ENCODE measurements around the gene DUXA.
A peak's percentile ranks its signal among the peaks of the same experiment; 100 is the strongest.
"Not testable (repeated sequence)": the region's sequence is repeated elsewhere in the genome, so short reads cannot be mapped to it uniquely, and the experiment has no call there.

Gene DUXA

DNA sequence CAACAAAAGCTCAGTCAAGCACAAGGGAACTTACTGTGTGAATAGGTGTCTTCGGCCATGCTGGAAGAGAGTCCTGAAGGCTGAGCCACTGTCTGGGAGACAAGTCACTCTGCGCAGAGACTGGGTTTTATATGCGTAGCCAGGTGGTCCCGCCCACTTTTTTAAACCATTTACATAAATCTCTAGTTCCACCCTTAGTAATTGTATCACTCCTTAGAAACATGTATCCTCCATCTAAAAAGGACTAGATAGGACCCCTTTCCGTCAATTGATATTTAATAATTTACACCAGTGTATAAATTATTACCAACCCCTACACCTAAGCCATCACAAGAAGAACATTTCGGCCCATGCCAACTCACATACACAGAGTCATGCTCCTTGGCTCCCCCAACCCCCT is at the start of gene DUXA:
Gene DUXA (minus strand): TSS at position 101 of the 400 bp plus-strand sequence. CDS start 42 bp downstream, at position 59.
- no peak for DNase-seq

DNA sequence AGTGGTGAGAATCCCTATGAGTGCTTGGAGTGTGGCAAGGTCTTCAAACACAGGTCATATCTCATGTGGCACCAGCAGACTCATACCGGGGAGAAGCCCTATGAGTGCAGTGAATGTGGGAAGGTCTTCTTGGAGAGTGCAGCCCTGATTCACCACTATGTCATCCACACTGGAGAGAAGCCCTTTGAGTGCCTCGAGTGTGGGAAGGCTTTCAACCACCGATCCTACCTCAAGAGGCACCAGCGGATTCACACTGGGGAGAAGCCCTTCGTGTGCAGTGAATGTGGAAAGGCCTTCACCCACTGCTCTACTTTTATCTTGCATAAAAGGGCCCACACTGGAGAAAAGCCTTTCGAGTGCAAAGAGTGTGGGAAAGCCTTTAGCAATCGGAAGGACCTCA is 44.8 kb upstream of the DUXA start:
- no peak for DNase-seq

DNA sequence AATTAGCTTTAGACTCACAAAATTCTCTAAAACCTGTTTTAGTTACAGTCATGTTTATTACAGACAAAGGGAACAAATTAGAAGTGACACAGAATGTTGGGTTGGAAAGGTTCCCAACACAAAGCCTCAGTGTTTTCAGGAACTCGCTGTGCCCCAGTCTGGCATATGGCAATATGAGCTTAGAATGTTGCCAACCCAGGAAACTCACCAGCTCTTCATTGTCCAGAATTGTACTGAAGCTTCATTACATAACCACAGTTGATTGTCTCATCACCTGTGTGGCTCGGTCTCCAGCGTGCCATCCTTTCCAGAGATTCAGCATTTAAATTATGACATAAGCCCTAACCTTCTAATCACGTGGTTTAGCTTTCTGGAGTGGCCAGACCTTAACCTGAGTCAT is 43.1 kb upstream of the DUXA start:
- DNase-seq = no peak

DNA sequence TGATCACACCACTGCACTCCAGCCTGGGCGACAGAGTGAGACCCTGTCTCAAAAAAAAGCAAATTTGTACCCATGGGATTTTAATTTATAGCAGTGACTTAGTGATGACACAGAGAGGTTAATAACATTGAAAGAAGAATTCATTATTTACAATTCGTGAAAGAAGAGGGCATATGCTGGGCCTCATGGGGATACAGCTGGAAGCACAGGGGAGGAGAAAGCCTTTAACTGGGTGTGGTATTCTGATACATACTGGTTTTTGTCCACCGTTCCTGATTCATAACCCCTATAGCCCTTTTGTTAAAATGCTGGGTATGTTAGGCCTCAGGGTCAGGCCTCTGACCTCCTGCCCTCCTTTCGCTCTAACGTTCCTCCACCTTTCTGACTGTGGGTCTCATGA is 34.9 kb upstream of the DUXA start:
- DNase-seq = no peak

DNA sequence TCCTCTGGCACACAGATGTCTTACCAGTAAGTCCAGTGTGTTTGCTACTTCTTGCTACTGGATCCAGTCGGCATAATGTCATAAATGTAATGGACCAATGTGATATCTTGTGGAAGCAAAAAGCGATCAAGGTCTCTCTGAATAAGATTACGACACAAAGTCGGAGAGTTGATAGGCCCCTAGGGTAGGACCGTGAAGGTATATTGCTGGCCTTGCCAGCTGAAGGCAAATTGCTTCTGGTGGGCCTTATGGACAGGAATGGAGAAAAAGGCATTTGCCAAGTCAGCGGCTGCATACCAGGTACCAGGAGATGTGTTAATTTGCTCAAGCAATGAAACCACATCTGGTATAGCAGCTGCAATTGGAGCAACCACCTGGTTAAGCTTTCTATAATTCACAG is 30.6 kb upstream of the DUXA start:
- not testable (repeated sequence) for DNase-seq

DNA sequence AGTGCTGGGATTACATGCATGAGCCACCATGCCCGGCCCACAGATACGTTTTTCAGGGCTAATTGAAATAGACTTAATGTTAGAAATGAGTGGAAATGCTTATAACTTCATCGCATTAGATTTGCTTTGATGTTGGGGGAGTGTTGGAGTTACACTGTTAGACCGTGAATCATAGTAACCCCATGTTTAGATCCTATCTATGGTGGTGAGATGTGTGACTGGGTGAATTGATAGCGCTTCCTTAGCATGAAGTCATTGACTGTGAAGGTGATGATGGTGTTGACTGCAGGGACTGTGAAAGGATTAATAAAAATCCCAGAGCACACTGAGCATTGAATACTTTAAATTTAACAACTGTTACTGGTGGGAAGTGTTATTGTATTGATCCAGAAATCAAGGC is 25.7 kb upstream of the DUXA start:
- DNase-seq = no peak

DNA sequence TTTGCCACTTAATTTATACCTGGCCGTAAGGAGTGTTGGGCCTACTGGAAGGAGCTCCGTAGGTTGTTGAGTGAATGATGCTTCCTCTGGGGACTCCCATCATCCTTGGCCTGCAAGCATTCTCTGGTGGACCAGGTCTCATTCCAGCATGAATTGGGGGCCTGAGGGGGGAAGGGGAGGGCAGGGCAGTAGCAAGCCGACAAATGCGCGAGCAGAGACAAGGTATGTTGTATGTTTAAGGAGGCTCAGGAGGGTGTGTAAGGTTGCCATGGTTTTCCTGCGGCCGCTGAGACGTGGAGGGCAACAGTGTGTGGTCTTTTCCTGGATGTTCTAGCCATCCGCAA is 24.8 kb upstream of the DUXA start:
- no peak for DNase-seq

DNA sequence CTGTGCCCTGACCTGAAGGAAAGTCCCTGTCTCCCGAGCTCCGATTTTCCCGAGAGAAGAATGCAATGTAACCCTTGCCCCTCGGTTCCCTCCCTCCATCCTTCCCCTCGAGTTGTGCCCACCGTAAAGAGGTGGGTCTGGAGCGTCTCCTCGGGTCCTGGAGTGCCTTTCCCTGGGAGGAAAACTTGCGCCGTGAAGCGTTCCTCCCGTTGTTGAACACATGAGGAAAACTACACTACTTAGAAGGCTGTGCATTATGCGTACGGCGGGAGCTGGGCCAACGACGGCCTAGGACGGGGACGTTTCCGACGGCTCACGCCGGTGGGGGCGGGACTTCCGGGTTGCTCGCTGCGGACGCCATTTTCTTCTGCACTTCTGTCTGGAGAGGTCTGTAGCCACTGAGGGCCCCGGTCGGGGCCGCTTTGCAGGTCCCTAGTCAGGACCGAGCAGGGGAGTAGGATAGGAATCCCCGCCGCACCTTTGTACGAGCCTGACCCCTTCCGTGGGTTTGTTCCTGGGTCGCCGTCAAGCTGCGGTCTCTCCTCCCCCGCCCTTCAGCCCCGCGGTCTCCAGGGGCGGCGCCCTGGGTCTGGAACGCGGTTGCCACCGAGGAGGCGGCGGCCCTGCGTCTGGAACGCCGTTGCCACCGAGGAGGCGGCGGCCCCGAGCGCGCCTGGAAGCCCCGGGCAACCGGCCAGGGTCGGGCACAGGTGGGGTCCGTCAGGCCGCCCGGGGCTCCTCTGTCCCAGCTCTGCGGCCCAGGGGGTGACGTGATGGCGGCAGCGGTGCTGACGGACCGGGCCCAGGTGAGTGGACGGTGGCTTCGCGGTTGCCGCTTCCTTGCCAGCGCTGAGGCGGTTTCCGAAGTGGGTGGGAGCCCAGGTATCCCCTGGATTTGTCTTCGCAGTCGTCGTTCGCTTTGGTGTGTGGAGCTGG is 24.1 kb upstream of the DUXA start, which contains the start of gene ZNF264:
Gene ZNF264 (plus strand): TSS at position 360 of the 936 bp plus-strand sequence. CDS start 414 bp downstream, at position 774.
- DNase-seq = peak; percentile 86

DNA sequence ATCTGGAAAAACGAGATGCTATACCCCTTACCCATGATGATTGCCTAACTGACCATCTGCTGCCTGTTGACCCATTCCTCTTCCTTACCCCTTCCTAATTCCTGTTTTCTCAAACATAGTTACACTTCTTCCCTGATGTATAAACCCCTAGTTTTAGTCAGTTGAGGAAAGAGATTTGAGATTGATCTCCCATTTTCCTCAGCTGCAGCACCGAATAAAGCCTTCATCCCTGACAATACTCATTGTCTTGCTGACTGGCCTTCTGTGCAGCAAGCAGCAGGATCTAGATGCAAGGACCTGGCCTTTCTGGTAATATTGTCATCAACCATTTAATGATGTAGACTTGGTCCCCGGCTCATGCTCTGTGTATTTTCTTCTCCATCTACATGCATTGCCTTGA is 23.0 kb upstream of the DUXA start:
- DNase-seq = no peak

DNA sequence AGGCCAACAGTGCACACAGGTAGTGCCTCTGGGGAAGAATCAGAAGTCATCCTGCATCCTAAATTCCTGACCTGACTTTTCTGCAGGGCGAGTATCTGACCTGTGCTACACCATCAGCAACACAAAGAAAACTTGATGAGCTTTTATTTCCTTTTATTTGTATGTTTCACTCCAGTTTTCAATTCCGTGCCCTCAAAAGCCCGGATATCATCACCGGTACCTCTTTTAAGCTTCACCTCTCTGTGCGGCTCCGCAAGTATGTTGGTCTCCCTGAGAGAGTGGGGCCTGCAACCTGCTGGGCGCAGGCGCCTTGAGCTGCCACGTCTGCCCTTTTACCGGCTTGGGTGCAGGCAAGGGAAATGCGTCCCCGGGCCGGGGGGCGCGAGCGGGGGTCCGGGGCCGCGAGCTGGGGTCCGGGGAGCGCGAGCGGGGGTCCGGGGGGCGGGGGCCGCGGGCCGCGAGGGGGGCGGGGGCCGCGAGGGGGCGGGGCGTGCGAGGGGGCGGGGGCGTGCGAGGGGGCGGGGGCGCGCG is 4.3 kb upstream of the DUXA start:
- peak in 1 of 2 experiments; percentile 5 for DNase-seq

DNA sequence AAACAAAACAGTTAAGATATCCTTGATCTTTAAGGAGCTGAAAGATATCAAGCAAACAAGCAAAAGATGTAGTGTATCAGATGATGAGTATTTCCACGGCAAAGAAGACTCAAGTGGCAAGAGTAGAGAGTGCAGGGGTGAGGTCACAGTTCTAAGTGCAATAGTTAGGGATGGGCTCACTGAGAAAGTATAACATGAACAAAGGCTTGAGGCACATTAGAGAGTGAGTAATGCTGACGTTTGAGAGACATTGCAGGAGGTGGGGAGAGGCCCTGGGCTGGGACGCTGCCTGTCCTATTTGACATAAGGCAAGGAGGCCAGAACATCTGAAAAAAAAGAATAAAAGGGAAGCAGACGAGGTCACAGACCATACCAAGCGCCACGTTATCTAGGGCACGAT is 1.4 kb downstream of the DUXA start:
- DNase-seq = no peak

DNA sequence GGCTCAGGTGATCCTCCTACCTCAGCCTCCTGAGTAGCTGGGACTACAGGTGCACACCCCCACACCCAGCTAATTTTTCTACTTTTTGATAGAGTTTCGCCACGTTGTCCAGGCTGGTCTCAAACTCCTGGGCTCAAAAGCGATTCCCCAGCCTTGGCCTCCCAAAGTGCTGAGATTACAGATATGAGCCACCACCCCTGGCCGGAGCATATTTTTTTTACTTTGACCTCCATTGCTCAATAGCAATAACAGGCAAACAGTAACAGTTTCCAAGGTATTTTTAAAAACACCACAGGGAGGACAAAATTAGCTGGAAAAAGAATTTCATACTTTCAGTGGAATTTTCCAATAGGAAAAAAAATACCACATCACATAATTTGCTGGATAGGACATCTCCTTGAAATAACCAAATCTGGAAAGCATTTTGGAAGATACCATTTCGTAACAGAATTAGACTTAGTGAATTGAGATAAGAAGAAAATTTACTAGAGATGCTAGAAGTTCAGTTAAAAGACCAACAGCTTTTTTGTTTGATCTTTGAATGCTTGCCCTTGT is 5.2 kb downstream of the DUXA start:
- no peak for DNase-seq

DNA sequence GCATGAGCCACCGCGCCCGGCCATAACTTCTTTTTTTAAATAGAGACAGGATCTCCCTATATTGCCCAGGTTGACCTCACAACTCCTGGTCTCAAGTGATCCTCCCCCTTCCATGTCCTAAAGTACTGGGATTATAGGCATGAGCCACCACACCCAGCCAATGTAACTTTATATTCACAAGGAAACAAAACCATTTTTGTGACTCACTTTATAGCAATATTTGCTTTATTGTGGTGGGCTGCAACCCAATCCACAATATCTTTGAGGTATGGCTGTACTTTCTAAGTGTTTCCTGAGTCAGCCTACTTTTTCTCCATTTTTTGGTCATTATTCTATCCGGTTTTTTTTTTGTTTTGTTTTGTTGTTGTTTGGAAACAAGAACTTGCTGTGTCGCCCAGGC is 14.4 kb downstream of the DUXA start:
- no peak for DNase-seq

DNA sequence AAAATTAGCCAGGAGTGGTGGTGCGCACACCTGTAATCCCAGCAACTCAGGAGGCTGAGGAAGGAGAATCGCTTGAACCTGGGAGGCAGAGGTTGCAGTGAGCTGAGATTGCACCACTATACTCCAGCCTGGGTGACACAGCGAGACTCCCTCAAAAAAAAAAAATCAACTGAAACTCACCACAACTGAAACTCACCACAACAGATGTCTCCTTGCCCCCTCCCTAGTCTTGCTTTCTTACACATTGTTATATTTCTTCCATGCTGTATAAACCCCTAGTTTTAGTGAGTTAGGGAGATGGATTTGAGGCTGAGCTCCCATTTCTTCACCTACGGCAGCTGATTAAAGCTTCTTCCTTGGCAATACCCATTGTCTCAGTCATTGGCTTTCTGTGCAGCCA is 25.6 kb downstream of the DUXA start:
- DNase-seq = no peak

DNA sequence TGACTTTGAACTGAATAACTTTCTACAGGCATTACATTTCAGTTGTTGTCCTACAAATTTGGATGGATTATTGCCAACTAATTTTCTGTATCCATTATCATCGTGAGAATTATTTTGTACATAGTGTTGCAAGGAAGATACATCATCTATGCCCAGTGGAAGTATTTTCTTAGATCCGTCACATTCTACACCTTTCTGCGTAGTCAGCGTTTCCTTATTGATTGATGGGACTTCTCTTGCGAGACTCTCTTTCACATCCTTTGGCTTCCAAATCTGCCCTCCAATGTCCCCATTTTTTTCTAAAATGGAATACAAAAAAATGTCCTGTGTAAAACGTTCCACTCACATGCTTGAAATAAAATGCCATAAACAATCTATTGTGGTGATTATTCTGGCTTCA is 31.5 kb downstream of the DUXA start:
- no peak for DNase-seq

DNA sequence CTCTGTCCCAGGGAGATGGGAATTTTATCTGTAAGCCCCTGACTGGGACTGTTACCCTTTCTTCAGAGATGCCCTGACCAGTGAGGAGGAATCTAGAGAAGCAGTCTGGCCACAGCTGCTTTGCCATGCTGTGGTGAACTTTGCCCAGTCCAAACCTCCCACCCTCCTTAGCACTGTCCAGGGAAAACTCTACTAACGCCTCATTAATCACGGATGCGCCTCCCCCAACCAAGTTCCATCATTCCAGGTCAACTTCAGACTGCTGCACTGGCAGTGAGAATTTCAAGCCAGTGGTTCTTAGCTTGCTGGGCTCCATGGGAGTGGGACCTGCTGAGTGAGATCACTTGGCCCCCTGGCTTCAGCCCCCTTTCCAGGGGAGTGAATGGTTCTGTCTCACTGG is 39.9 kb downstream of the DUXA start:
- not testable (repeated sequence) for DNase-seq

DNA sequence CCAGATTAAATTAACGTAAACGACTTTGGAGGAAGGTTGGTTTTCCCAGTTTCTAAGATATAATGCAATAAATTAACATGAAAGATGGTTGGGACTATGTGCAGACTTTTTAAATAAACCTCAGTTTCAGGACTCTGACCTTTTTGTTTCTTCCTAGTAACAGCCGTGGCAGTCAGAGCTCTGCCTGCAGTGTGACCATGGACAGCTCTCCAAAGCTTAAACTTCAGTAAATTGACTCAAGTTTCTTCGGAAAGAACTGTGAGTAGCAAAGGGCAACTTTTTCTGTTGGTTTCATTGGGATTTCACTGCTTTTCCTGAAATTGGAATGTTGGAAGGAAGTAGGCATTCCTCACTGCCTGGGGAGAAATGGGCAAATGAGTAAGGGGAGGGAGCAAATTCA is 43.4 kb downstream of the DUXA start:
- DNase-seq = no peak

DNA sequence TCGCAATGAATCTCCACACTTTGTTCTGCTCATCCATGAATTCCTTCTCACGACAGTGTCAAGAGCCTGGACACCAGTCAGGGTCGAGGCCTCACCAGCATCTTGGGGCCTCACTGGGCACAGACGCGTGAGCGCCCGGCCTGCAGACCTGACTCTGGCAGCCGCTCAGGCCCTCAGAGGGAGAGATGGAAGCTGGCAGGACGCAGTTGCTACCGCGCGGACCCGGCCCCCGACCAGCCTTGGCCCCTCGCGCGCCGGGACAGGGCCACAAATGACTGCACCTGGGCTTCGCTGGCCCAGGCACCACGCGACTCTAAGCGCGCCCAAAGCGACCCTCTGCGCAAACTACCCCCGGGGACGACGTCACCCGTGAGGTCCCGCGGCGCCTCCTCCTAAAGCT is 48.4 kb downstream of the DUXA start:
- DNase-seq = no peak

DNA sequence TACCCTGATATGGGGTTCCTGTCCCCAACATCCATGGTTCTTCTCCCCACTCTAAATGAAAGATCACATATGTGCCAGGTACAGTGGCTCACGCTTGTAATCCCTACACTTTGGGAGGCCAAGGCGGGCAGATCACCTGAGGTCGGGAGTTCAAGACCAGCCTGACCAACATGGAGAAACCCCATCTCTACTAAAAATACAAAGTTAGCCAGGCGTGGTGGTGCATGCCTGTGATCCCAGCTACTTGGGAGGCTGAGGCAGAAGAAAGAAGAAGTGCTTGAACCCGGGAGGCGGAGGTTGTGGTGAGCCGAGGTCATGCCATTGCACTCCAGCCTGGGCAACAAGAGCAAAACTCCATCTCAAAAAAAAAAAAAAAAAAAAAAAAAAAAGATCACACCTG is 53.8 kb downstream of the DUXA start:
- not testable (repeated sequence) for DNase-seq

DNA sequence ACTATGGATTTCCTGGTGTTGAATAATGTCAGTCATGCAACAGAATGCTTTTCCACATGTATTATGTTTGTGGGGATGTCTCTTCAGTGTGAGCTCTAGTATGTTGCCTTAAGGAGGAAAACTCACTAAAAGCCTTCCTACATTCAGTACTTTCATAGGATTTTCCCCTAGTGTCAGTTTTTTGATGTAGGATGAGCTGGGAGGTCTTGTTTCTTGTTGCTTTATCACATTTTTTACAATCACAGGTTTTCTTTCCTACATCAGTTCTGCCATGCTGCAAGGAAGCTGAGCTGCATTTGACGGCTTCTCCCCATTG is 56.0 kb downstream of the DUXA start:
- DNase-seq = no peak

DNA sequence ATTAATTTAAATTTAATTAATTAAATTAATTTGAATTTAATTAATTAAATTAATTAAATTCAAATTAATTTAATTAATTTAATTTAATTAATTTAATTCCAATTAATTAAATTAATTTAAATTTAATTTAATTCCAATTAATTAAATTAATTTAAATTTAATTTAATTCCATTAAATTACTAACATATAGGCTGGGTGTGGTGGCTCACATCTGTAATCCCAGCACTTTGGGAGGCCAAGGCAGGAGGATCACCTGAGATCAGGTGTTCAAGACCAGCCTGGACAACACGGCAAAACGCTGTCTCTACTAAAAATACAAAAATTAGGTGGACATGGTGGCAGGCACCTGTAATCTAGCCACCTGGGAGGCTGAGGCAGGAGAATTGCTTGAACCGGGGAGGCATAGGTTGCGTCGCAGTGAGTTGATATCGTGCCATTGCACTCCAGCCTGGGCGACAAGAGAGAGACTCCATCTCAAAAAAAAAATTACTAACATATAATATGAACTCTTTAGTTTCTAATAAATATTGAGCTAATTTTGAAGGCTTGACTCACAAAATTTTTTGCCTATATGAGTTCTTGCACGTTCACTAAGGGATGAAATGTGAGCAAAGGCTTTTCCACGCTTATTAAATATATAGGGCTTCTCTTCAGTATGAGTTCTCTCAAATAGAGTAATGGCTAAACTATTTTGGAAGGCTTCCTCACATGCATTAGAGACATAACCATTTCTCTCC is 56.5 kb downstream of the DUXA start:
- no peak for DNase-seq

DNA sequence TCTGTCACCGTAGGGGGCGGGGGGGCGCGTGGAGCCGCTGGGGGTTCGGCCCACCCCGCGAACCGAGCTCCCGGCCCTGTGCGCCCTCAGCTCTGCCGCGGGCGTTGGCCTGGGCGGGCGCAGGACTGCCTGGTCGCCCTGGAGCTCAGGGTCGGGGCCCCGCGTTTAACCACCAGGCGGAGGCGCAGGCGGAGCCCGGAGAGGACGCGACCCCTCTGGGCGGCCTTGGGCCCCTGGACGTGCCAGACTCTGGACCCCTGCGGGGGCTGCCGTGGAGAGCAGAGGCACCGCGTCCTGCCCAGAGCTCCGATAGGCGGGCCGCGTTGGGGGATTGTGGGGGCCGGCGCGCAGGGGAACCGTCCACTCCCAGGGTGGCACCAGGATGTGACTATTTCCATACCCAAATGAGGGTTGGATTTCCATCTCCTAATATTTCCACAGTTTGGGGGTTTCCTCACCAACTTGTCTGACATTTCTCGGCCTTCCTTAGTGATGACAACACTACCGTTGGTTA is 60.5 kb downstream of the DUXA start:
- no peak for DNase-seq

DNA sequence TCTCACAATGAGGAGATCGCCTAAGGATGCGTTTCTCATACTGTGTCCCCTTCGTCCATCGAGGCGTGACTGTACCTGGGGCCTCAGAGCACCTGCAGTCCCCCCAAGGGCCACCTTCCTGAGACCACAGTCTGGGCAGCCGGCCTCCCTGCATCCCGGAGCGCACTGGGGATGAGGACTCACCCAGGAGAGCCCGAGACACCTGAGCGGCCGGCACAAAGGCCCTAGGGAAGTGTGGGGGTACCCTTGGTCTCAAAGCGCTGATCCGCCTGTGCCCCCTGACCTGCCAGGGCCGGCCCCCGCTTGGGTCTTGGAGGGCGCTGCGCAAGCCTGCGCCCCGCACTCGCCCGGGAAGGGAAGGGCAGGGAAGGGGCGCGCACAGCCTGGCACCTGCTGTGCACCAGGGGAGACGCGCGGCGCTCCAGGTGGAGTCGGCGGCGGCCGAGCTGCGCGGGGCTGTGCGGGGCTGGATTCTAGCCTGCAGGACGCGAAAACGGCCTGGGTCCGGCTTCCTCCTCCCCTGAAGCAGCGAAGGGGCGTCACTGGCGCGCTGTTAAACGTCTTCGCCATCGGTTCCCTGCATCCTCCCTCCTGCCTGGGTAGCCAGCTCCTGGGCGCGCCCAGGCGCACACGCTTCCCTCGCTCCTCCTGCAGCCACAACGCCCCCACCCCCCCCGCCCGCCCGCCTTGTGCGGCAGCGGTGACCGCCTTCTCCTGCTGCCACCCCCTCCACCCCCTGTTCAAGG is 61.1 kb downstream of the DUXA start:
- DNase-seq = no peak
